GM21576 (cell line): ENCODE results near the gene SORBS1.
"Not testable (repeated sequence)": the region's sequence is repeated elsewhere in the genome, so short reads cannot be mapped to it uniquely, and the experiment has no call there.

ENCODE experiments used
- ATAC-seq: cut with Tn5 transposase; IDR thresholded peaks from one replicate; pipeline ENCODE4 v1.9.1; 2021; ENCODE audit warnings: mild to moderate bottlenecking, moderate library complexity; ENCODE audit not compliant: unreplicated experiment

The SORBS1 gene

GRCh38 chr10:95356190-95356955 is 204.8 kb downstream of the SORBS1 start:
- ATAC-seq: no peak

DNA sequence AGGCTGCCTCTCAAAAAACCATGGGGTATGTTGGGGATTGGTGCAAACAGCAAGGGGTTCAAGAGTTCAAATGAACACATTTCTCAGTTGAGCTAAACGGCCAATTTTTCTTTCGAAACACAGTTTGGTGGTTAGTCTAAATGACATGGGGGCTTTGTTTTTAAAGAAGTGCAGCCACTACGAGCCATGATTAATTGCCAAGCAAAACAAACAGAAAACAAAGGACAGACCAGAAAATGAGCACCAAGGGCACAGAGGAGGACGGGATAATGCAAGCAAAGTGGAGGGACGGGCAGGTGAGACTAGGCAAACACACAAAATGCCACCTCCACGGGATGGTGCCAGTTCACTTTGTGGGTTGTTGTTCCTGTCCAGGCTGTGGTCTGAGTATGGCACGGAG is 205.9 kb downstream of the SORBS1 start:
- no peak for ATAC-seq

DNA sequence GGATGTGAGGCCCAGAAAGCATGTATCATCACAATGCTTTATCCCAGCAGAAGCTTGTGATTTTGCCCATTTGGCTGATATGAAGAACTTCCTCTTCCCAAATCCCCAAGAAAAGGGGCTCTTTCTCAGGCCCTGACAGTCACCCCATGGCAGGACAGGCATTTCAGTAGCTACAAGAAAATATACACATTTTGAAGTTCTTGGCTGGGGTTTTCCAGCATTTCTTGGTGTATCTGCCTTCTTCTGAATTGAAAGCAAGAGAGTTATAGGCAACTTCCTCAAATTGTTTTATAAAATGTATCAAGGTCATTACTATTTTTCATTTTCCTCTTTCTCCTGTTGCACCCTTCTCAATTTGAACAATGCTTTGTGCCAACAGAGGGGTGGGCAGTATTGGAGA is 207.1 kb downstream of the SORBS1 start:
- no peak for ATAC-seq

GRCh38 chr10:95353123-95353522 is 208.0 kb downstream of the SORBS1 start:
- ATAC-seq: no peak

DNA sequence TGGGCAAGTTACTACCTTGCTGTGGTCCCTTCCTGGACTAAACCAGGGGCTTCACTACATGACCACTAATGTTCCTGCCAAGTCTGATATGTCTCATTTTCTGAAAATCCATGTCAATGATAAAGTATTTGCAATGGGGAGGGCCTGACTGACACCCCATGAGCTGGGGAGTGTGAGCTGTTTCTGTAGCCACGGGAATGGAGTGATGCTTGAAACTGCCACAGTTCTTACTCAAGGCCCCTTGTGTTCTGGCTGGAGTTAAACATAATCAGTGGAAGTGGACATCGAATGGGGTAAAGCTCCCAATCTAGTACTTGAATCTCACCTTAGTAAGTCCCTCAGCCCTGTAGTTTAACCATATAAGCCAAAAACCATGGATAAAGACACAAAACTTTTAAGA is 208.5 kb downstream of the SORBS1 start:
- ATAC-seq: no peak

DNA sequence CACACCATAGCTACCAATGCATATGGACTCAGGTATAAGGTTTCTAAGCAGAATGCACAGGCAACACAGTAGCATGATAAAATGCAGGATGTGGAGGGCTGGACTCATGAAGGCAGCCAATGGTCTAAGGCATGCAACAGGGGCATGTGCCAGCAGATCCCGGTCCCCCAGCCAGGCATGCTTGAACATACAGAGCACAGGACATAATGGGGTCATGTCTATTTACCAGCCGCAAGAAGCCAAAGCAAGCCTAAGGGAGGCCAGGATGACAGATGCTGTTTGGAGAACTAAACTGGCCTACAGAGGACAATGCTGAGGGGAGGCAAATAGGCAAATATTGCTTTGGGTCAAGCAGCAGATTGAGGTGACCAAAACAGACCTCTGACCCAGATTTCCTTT is 210.3 kb downstream of the SORBS1 start:
- no peak for ATAC-seq

DNA sequence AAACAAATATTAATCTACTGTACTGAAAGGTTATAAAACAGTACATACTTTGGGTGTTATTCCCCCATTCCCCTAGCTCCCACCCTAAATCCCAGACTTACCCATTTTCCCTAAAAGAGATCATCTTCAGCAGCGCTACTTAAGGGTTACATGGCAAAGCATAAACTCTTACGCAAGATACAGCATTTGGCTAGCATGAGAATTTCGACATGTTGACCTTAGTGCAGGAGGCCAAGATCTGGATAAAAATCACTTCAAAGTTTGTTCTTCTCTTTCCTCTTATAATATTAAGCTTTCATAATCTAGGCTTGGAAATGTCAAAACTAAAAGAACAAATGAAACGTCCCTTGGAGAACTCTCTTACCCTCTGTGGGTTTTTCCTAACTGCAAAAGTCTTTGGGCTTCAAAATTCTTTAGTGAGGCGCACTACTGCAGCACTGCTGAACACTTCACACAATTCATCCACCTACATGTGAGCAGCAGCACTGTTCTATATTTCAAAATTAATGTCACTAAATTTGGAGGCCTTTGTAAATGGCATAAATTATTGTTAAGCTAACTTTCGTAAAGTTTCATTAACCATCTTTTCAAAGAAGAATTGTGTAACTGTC is 210.8 kb downstream of the SORBS1 start:
- no peak for ATAC-seq

GRCh38 chr10:95347402-95347766 is 213.8 kb downstream of the SORBS1 start:
- not testable (repeated sequence) for ATAC-seq

DNA sequence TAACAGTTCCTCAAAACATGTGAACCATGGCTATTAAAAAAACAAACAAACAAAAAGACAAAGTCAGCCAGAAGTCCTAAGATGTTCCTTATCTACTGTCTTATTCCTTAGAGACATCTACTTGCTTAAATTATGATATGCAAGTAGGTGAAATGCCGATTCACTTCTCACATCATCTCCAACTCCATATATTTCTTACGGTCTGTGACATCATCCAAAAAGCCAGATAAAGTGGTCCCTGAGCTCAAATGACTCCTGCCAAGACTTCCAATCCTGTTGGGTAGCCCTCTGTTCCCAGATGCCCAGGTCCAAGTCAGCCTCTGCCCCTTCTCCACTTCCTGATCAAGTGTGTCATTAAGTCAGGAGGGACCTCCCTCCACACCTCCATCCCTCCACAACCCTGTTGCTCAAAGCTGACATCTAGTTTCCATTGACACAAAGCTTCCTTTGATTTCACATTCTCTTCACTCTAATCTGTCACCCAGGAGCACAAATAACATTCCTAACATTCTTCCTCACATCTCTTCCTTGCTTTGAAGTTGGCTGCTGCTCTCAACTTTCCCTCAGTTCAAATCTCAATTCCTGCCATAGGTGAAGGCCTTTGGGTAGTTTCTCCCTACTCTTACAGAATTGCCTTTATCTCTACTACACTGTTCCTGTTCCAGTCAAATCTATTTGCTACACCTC is 214.3 kb downstream of the SORBS1 start:
- no peak for ATAC-seq

GRCh38 chr10:95343573-95343972 is 217.6 kb downstream of the SORBS1 start:
- no peak for ATAC-seq

DNA sequence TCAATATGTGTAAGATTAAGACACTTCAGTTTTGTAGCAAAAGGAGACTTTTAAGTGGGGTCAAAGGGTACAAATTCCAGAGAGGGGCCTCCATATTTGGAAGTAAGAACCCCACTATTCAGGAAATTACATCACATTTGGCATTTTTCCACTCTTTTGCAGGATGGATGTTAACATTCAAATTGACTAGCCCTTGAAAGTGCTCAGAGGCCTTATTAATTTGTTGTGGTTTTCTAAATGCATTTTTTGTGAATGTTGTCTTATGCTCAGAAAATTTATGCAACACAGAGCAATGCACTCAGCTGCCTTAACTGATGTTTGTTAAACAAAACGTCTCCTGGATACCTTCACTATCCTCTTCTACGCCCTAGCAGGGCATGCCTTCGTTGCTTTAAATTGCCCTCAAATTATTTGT is 219.4 kb downstream of the SORBS1 start:
- no peak for ATAC-seq

GRCh38 chr10:95339863-95340262 is 221.3 kb downstream of the SORBS1 start:
- ATAC-seq: no peak

DNA sequence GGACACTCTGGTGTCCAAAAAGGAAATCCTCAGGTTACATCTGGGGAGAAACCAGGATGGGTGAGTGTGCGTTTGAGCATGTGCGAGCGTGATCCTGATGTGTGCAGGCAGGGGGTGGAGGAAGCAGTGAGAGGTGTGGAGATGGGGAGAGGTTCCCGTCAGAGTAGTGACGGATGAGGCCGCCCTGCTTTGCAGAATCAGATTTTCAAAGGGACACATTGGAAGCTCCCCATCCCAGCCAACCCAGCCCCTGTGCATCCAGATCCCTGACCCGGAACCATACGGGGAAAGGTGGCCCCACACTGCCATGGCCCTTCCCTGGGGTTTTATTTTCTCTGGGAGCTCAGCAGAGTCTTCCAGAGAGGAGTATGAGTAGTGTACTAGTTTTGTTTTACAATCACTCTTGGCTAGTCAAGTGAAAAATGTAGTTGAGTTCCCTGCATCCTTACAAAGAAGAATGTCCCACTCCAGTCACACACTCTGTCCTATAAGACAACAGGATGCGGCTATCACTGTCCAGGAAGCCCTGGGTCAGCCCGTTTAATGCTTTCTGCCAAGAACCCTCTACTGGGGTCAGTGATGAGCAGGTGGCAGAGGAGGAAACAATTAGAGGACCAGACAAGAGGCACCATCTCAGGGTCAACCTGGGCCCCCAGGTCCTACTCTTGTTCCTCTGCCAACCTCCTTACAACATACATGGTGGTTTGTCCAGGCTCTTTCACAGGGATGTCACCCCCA is 223.6 kb downstream of the SORBS1 start:
- ATAC-seq: no peak

- no peak for ATAC-seq
These were observed 224.5 kb downstream of the SORBS1 start for GRCh38 chr10:95336702-95337101.

DNA sequence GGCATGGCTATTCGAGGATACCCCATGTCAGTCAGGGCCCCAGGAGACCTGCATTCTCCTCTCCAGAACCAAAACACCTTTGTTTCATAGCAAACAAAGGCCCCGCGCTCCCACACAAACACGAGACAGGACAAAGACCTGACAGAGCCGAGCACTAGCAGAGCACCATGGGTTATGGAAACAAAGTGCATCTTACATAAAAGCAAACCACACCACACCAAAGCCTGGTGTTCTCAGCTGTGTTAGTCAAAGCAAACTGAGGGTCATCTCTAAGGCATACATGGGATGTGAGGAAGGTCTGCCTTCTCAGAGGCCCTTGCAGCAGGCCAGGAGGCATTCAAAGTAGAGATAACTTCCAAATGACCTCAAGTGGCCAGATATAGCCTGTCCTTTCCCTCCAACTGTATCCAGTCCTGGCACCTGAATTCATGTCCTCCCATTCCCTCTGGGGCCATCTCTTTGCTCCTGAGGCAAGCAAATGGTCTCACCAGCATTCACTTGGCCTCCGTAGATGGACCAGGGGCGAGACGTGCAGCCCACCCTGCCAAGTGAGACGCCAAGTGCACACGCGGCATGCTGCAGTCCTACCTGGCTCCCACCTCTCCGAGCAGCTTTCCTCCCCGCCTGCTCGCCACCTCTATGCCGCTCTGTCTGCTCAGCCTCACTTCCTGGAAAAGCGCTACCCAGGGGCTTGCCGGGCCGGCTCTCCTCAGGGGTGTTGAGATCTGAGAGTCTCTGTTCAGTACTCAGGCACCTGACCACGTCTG is 225.1 kb downstream of the SORBS1 start:
- no peak for ATAC-seq

DNA sequence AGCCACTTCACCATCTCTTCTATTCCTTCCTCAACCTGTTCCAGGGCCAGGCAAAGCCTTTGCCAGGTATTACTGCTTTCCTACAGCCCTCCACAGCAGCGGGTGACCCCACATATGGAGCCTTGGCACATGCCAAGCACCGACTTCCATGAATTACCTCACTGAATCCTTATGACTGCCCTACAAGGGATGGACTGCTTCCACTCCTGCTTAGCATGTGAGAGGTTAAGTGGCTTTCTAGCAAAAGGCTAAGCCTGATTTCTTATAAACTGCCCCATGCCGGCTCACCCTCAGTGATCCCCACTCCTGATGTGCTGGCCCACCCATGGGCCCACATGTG is 226.4 kb downstream of the SORBS1 start:
- ATAC-seq: no peak

- ATAC-seq: no peak
These were observed 227.0 kb downstream of the SORBS1 start for GRCh38 chr10:95333997-95334804.

DNA sequence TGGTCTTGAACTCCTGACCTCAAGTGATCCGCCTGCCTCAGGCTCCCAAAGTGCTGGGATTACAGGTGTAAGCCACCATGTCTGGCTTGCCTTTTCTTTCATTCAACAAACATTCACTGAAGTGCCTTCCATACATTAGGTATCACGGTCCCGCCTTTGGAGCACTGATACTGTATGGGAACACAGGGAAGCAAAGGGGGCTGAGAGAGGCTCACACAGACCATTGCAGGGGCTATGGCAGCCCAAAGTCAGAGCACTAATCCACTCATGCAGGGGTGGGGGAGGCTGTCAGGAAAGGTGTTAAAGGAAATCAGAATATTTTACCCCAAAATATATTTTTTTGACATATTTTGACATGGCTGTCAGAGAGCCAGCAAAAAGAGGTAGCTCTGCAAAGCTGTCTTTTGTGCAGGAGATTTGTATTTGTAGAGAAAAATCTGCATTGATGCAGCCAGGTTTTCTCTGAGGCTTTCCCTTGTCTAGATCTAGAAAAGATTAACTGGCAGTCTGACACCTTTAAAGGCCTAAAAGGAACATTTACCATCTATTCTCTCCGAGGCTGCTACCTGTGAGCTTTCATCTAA is 228.4 kb downstream of the SORBS1 start:
- no peak for ATAC-seq

DNA sequence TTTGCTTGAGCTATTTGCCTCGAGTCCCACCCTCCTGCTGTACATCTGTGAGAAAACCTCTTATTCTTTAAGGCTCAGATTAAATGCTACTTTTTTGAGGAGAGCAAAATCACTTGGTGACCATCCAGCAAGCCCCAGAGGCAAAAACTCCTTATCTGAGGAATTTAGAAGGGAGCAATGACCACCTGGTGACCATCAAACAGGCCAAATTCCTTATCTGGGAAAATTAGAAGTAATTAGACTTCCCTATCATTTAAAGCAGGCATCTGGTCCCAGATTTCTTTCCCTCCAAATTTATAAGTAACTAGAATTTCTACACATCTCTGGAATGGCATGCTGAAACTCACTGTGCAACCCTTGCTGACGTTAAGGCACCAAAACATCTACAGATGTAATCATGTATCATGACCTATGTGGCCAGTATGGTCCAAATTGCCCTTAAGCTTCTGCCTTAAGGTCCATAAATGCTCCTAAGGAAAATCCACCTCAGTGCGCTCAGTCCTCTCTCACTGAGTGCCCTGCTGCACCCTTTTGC is 229.5 kb downstream of the SORBS1 start:
- ATAC-seq: no peak
